GM18907 (cell line): ENCODE data around the gene PCSK5.

ENCODE experiments used
- ATAC-seq: cut with Tn5 transposase; IDR thresholded peaks from one replicate; pipeline ENCODE4 v1.9.1; 2021; ENCODE audit warnings: mild to moderate bottlenecking, moderate library complexity; ENCODE audit not compliant: unreplicated experiment

PCSK5 gene

DNA sequence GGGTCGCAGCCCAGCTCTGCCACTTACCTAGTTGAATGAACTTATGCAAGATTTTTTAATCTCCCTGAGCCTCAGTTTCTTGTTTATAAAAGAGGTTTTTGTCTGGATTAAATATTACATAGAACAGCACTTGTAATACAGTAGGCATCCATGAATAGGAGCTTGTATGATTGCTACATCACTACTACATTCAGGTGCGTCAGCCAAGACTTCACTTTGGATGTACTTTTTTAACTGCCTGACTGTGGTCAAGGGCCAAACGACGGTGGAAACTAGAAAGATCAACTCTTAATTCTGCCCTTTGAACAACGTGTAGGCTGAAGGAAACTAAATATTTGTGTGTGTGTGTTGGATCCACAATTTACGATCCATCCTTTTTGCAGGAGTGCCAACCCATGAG, 330.9 kb downstream of the PCSK5 start:
- ATAC-seq: no peak

DNA sequence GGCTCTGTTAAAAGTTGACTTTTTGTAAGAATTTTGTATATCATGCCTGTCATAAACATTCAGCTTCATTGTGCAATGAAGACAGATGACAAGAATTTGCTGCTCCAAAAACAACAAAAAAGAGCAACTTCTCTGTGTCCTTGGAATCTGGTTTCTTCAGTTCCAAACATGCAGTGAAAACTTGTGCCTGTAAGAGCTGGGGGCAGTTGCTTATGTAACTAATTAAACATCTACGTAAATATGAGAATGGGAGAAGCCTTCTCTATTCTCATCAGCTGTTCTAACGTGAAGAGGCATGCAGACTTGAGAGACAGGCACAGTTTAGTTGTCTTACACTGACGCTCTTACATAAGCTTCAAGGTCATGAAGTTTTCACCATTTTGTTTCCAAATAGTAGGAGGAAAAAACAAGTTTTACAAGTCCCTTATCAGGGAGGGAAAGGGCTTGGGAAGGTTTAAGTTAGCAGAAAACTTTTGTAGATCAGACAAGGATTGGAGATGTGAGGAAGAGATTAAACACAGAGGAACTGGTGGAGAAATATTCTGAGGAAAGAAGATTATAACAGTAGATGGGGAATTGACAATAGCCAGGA, 333.4 kb downstream of the PCSK5 start:
- no peak for ATAC-seq

DNA sequence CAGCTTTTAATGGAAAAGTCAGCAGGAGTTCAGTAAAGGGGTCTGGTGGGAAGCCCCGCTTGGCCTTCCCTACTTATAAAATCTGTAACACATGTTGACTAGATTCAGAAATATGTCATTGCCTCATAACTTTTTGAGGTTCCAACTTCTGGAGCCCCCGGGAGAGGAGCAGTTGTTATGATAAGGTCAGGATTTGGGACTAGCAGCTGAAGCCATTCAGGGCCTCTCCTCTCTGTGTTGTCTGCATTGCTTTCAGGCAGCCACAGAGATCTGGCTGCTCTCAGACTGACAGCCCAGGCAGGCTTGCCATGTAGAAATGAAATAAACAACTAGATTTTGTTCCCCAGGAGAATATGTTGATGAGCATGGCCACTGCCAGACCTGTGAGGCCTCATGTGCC, 336.7 kb downstream of the PCSK5 start:
- no peak for ATAC-seq

DNA sequence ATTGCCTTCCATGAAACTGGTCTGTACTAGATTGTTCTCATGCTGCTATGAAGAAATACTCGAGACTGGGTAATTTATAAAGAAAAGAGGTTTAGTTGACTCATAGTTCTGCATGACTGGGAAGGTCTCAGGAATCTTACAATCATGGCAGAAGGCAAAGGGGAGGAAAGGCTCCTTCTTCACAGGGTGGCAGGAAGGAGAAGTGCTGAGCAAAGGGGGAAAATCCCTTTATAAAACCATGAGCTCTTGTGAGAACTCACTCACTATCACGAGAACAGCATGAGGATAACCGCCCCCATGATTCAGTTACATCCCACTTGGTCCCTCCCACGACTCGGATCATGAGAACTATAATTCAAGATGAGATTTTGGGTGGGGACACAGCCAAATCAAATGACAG, 340.5 kb downstream of the PCSK5 start:
- ATAC-seq: no peak

DNA sequence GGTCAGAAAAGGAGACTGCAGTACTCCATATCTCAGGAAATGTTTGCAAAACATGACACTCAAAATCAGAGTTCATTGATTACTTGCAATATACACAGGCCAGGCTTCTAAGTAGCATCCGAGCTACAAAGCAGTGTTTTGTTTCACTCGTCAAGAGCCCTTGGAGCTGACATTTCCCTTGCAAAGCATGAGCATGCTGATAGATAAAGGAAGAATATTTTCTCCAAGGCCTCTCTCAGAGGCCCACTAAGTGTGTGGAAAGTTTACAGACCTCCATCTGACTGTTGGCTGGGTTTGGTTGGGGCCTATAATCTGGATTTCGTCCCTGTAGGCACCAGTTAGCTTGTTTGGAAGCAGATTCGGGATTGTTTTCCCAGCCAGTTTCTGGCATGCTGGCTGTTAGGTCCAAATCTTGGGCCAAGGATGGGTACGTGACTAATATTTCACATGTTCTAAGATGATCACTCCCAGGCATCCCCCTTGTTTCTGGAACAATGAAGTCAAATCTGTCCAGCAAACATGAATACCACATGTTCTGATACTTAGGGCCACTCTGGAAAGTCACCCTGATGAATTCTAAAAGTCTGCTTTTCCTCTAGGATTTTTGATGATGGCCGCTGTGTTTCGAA, 342.5 kb downstream of the PCSK5 start:
- no peak for ATAC-seq

DNA sequence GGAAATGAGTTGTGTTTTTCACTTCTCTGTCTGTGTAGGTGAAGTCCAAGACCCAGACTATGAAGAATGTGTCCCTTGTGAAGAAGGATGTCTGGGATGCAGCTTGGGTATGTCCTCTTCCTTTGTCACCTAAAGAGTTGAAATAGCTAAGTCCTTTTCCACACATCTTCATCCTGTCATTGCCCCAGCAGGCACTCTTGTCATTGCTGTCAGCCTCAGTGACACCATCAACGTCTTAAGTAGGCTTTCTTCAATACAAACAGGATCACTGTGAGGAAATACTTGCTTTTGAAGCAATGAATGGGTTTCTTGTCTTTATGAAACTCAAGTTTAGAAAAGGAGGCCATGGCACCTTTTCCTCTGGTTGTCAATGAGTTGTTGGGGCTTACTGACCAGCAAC, 350.1 kb downstream of the PCSK5 start:
- no peak for ATAC-seq

DNA sequence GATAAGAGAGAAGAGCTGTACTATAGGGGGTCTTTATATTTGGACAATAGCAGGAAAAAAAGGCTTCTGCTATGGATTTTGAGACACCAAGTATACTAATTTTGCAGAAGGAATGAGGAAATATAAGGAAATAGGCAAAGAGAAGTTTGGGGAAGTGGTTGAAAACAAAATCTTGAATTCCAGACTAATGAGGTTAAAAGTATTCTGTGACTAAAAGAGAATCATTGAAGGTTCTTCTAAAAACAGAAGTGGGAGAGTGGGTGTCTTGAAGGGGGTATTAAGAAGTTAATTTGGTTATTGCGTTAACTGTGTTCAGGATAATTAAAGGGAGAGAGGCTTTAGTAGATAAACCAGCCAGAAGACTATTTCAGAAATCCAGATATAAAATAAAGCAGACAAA, 355.0 kb downstream of the PCSK5 start:
- no peak for ATAC-seq

DNA sequence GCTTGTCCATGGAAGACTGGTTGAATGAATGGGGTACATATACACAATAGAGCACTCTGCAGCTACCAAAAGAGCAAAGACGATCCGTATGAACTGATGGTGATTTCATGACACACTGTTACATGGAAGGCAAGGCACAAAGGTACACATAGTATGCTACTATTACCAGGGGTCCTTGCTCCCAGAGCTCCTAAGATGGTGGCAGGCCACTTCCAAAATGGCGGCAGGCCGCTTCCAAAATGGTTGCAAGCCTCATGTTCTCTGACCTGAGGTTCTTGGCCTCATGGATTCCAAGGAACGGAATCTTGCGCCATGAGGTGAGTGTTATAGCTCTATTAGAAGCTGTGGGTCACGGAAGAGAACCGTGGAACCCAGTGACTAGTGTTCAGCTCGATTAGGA, 356.2 kb downstream of the PCSK5 start:
- no peak for ATAC-seq

DNA sequence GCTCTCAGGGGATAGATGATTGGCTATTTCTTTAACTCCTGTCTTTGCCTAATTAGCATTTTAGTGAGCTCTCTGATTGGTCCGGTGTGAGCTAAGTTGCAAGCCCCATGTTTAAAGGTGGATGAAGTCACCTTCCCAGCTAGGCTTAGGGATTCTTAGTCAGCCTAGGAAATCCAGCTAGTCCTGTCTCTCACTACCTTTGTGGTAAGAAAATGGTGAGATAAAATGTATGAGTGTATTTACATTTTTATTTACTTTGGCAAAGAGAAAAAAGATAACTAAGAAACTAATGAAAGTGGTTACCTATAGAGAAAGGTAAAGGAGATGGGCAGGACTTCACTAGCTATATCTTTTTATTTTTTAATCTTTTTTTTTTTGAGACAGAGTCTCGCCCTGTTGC, 357.0 kb downstream of the PCSK5 start:
- no peak for ATAC-seq

DNA sequence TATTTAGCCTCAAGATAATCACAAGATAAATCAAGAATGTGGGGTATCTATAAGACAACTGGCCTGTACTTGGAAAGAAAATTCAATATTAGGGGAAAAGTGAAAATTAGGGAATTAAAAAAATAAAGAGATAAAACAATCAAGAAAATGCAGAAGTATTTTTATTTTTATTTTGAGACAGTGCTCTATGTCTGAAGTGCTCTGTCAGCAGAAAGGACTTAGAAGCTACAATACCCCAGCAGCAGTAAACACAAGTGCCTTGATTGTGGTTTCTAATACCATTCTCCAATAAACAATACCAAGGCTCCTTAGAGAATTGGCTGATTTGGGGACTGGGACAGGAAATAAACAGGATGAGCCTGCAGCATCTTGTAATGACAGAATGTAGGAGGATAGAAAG, 358.8 kb downstream of the PCSK5 start:
- ATAC-seq: no peak

DNA sequence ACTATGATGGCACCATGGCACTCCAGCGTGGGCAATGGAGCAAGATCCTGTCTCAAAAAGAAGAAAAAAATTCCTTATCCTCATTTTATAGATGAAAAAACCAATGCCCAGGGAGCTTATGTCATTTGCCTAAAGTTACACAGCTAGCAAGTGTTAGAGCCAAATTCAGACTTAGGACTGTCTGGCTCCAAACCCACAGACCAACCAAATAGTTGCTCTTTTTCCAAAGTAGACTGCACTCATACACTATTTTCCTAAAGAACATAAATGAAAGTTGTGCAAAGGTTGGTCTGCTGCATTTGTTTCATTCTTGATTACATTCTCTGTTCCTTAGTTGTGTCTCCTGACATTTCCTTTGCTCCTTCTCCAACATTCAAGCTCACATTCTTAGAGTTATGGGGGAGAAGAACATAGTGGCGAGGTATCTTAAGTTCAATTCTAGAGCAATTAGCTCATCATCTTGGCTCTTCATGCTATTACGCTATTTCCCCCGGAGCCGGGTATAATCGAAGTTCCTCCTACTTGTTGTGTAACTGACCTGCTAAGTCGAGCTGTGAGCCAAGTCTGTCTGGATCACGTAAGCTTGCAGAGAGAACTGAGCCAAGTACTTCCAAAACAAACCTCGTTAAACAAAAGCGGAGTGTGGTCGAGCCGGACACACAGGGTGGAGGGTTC, 365.4 kb downstream of the PCSK5 start:
- no peak for ATAC-seq

DNA sequence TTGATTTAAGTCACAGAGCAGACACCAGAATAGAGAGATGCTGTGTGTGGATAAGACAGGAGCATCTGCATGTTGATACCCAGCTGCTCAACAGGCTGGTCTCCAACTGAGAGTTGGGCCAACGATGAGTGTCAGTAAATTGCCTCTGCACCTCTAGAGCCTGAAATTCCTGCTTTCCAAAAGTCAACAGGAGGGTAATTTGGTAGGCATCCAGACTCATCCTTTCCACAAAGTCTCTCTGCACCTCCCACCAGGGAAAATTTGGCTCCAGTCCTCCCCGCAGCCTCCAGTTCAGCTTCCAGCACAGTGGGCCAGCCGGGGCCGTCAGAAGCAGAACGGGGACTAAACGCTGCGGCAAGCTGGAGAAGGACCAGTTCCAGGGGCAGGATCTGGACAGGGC, 366.8 kb downstream of the PCSK5 start:
- ATAC-seq: no peak

DNA sequence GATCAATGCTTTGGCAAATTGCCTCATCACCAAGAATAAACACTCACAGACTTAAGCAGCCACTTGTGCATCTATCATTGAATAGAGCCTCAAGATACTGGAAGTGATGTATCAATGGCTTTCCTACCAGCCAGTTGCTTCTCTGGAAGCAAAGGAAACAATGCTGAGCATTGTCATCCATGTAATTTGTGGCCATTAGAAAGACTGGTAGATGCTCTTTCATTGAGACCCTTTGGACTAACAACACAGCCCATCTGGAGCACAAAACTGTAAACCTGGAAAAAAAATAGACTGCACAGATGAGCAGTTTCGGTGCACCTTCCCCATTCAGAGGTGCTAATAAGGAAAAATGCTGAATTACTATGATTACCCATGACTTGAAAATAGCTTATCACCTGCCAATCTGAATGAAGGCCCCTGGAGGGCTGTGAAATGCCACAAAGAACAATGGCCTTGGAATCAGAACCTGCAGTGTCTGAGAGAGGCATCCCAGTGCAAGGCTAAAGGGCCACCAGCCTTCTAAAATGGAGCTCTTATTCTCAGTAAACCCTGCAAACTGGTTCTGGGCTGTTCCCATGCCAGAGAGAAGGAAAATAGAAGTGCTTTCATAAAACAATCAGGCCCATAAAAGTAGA, 376.3 kb downstream of the PCSK5 start:
- ATAC-seq: no peak

DNA sequence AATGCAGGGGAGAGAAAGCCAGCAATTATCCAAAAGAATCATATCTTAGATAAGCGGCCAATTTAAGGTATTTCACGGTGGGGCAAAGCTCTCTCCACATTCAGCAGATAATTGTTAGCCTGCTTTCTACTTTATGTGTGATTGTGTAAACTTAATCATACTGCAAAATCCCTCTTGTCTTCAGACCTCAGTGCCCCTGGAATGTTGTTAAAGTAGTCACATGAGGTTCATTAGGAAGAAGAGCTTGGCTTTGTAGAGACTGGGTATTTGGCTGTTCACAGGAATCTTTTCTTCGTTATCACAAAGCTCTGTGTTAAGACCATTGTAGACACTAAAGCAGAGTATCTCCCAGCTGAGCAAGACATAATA, 376.8 kb downstream of the PCSK5 start:
- no peak for ATAC-seq

DNA sequence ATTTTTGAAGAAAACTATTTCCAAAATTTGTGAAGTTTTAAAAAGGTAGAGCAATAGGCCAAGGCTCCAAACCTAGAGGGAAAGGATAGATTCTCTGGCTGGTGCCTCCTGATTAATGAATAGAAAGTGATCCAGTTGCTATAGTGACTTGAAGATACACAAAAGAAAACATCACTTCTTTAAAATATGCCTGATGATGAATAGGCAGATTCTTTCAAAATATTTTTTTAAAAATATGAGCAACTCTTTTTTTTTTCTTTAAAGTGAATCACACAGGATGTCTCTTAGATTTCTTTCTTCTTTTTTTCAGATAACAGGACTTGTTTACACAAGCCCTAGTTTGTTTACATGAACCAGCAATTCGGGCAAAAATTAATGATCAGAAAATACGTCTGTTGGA, 379.3 kb downstream of the PCSK5 start:
- no peak for ATAC-seq

DNA sequence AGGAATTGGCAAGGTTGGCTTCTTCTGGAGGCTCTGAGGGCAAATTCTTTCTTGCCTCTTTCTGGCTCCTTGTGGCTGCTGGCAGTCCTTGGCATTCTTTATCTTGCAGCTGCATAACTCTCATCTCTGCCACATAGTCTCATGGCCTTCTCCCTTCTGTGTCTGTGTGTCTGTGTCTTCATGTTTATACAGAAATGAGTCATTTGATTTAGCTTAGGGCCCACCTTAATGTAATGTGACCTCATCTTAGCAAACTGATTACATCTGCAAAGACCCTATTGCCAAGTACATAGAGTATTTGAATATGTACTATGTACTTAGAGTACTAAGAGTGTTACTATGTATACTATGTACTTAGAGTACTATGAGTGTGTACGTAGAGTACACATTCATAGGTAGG, 381.3 kb downstream of the PCSK5 start:
- ATAC-seq: no peak

DNA sequence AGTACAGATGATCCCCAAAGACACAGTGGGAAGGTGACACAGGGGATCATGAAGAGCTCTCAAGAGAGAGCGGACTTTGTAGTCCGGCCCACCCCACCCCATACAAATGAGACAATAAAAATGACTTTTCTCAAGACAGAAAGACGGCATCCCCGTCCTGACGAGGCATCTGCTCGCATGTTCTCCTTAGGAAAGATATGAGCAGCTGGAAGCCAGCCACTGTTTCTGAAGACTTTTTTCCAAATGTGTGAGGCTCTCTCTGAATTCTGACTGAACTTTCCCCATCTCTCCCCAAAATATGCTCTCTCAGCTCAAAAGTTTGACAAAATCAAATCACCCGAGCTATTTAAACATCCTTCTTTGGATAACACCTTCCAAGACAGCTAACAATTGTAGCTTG, 398.6 kb downstream of the PCSK5 start:
- no peak for ATAC-seq

DNA sequence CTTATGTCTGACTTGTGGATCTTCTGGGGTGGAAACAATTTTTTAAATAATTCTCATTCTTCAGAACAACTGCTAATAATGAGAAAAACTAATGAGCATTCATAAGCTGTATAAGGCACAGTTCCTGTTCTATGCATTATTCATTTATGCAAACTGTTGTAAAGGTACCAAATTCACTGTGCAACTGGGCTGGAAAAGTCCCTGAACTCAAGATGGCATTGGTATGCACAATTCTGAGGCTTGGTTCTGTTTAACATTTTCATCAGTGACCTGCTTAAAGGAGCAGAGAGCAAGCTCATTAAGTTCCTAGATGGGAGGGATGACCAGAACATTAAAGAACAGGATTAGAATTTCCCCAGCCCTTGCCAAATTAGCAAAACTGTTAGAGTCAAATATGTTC, 399.2 kb downstream of the PCSK5 start:
- ATAC-seq: no peak

DNA sequence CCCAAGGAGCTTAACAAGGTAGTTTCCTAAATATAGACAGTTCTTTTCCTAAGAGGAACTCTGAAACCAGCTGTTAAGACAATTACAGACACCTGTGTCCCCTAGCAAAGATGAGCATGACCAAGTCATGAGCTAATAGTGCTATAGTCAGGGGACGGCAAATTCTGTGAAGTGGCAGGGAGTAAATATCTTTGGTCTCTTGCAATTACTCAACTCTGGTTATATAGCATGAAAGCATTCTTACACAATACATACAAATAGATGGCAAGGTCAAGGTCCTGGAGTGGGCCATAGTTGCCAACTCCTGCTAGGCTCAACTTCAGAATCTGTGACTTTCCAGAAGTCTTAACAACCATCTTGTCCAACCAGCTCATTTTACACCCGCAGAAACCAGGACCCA, 400.1 kb downstream of the PCSK5 start:
- no peak for ATAC-seq

DNA sequence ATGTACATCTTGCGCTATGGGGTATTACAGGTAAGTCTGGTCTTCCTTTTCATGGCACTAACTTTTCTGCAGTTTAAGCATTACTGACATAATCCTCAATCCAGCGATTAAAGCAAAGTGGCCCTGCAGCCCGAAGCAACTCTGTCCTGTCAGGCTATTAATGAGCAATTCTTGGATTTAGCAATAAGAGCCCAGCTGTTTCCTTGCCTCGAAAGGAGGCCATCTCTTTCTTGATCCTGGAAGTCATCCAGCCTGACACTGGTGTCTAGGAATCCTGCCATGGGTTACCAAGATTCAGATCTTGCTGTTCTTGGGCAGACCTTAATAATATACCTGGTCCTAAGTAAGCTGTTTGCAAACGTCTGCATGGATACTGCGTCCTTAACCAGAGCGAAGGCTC, 401.8 kb downstream of the PCSK5 start:
- ATAC-seq: no peak

DNA sequence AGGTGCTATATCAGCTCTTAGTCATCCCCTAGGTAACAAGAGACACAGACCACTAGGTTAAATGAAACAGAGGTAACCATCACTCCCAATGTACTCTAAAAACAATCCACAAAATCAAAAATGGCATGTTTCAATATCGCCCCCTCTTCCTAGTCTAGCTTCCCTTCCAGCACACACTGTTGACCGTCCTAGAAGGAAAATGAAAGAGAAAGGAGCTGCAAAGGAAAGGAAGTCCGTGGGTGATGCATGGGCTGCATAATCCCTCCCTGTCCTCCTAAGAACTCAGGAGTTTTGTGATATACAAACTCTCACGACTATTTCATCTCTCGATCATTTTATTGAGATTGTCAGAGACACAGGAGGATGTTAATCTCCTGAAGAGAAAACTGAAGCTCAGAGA, 402.2 kb downstream of the PCSK5 start:
- no peak for ATAC-seq

DNA sequence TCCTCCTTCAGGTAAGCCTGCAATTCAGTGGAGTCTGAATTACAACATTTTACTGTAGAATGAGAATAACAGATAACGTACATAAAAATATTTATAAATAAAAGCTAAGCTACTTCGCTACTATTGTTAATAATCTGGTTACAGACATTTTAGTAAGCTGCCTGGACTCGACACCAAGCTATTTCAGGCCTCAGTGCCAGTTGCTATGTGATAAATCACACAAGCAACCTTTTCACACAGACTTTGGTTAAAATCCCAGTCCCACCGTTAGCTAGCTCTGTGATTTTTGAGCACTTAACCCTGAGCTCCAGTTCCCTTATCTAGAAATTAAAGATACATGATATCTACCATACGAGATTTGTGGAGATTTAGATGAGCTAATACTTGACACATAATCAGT, 403.8 kb downstream of the PCSK5 start:
- no peak for ATAC-seq
